Calu3 (cell line): ENCODE data around the gene PLEK2. TPM values are rescaled to one million over a fixed set of nuclear protein-coding genes. Genes with fewer than 3 reads are reported as not detected.
A peak's percentile ranks its signal among the peaks of the same experiment; 100 is the strongest.
"Not testable (repeated sequence)": the region's sequence is repeated elsewhere in the genome, so short reads cannot be mapped to it uniquely, and the experiment has no call there.

Experiments
- BruUV-seq: library from RNA; stranded (reverse); fragments of 400-500 nt; replicated peaks from 2 replicates; lab custom pipeline; 2021; lab: Mats Ljungman, UMichigan
- CTCF ChIA-PET: fragments of 300-600 bp; sonication (Branson Sonifier 250); formaldehyde crosslinking; loops from one replicate; lab custom pipeline; 2022; ENCODE audit warnings: antibody characterized with exemption; lab: Charles Lee
- DNase-seq: peaks from one replicate; pipeline ENCODE4 v3.0.0; 2022
- H3K27ac Mint-ChIP-seq: one replicate; pipeline ENCODE4 v1.8.0; 2022; ENCODE audit warnings: mixed read lengths; ENCODE audit not compliant: unreplicated experiment
- H3K27me3 Mint-ChIP-seq: one replicate; pipeline ENCODE4 v1.8.0; 2022; ENCODE audit warnings: mixed read lengths; ENCODE audit not compliant: unreplicated experiment
- H3K36me3 Mint-ChIP-seq: one replicate; pipeline ENCODE4 v1.8.0; 2022; ENCODE audit warnings: mild to moderate bottlenecking, moderate library complexity, mixed read lengths; ENCODE audit not compliant: insufficient read depth, unreplicated experiment
- H3K4me1 Mint-ChIP-seq: one replicate; pipeline ENCODE4 v1.8.0; 2022; ENCODE audit warnings: mild to moderate bottlenecking, low read depth, mixed read lengths; ENCODE audit not compliant: unreplicated experiment
- H3K4me3 Mint-ChIP-seq: one replicate; pipeline ENCODE4 v1.8.0; 2022; ENCODE audit warnings: mild to moderate bottlenecking, low read depth, moderate library complexity, mixed read lengths; ENCODE audit not compliant: unreplicated experiment
- H3K9me3 Mint-ChIP-seq: one replicate; pipeline ENCODE4 v1.8.0; 2022; ENCODE audit warnings: low read depth, mixed read lengths; ENCODE audit not compliant: unreplicated experiment
- CTCF ChIP-seq: fragments of 200-600 bp; IDR thresholded peaks from one replicate; pipeline ENCODE4 v1.8.0; 2022; ENCODE audit warnings: antibody characterized with exemption; ENCODE audit not compliant: unreplicated experiment
- intact Hi-C: fragments of 100-400 bp; cut with micrococcal nuclease; formaldehyde crosslinking; loops from one replicate; pipeline ENCODE4 v1.10.0; 2022; ENCODE audit not compliant: unreplicated experiment
- total RNA-seq: library from RNA; stranded (reverse); gene quantifications from 2 replicates; pipeline ENCODE4 v1.2.3, GENCODE V29; 2022

Gene PLEK2
- total RNA-seq, 1 experiment from 2014 or later = 39.5 TPM

GRCh38 chr14:67413806-67414769 lies 2.1 kb upstream of the PLEK2 start:
- peak overlapping the region; percentile 54 for H3K27ac Mint-ChIP-seq

GRCh38 chr14:67411370-67411769 lies 595 bp downstream of the PLEK2 start:
- CTCF ChIA-PET = interaction anchor here (0.7 to 1.0 kb wide), 2 partner anchors 9 to 16 kb away, joined by 3 read pairs; no protein-coding TSS in a partner anchor
- H3K4me1 Mint-ChIP-seq = peaks cover 31% of the 10 kb centered on the region
- H3K9me3 Mint-ChIP-seq = no peaks in the 10 kb centered on the region
- DNase-seq = no peak
- intact Hi-C loops = no loop called here
- H3K27me3 Mint-ChIP-seq = no peaks in the 10 kb centered on the region
- H3K36me3 Mint-ChIP-seq = peaks cover 29% of the 10 kb centered on the region
- H3K4me3 Mint-ChIP-seq = peak overlapping the region; percentile 89
- TSS peak; percentile 47 for BruUV-seq
- H3K27ac Mint-ChIP-seq = peak overlapping the region; percentile 83
- TF ChIP-seq CTCF = no peak

More at GRCh38 chr14:67413806-67414769, 2.1 kb upstream of the PLEK2 start:
- Mint-ChIP-seq H3K27me3 (no peaks in the 10 kb centered on the region), H3K4me1 (peaks cover 39% of the 10 kb centered on the region), H3K4me3 (no peak overlapping the region), H3K36me3 (peaks cover 26% of the 10 kb centered on the region), H3K9me3 (no peaks in the 10 kb centered on the region)
- intact Hi-C loops = no loop called here
- CTCF ChIA-PET = interaction anchor here (1.3 kb wide), 1 partner anchor 13 kb away, joined by 4 read pairs; no protein-coding TSS in a partner anchor
- no peak for TF ChIP-seq CTCF
- BruUV-seq = no TSS peak
- peak; percentile 65 for DNase-seq

- BruUV-seq = no TSS peak
- TF ChIP-seq CTCF = no peak
- Mint-ChIP-seq H3K27me3 (no peaks in the 10 kb centered on the region), H3K27ac (peak overlapping the region; percentile 36), H3K4me1 (peaks cover 31% of the 10 kb centered on the region), H3K9me3 (no peaks in the 10 kb centered on the region), H3K36me3 (peaks cover 31% of the 10 kb centered on the region), H3K4me3 (peak overlapping the region; percentile 89)
- intact Hi-C loops = no loop called here
- CTCF ChIA-PET = interaction anchor here (0.6 to 1.0 kb wide), 2 partner anchors 51 to 130 kb away, joined by 3 to 4 read pairs; partner anchors contain the start of gene ATP6V1D
- peak; percentile 19 for DNase-seq
These were observed 1.7 kb downstream of the PLEK2 start for GRCh38 chr14:67410313-67410712.

- intact Hi-C loops = no loop called here
- no peaks in the 10 kb centered on the region for H3K27me3 Mint-ChIP-seq
- peaks cover 31% of the 10 kb centered on the region for H3K36me3 Mint-ChIP-seq
- H3K27ac Mint-ChIP-seq = no peak overlapping the region
- TF ChIP-seq CTCF = no peak
- DNase-seq = no peak
- no TSS peak for BruUV-seq
- H3K4me1 Mint-ChIP-seq = peaks cover 31% of the 10 kb centered on the region
- CTCF ChIA-PET = interaction anchor here (1.0 kb wide), 1 partner anchor 50 kb away, joined by 3 read pairs; the partner anchor contains the start of gene ATP6V1D
- no peak overlapping the region for H3K4me3 Mint-ChIP-seq
- H3K9me3 Mint-ChIP-seq = no peaks in the 10 kb centered on the region
These were observed 2.5 kb downstream of the PLEK2 start for GRCh38 chr14:67409461-67409860.

- H3K27me3 Mint-ChIP-seq, CTCF ChIA-PET, H3K9me3 Mint-ChIP-seq, DNase-seq, intact Hi-C loops, BruUV-seq, H3K27ac Mint-ChIP-seq, H3K4me3 Mint-ChIP-seq: not testable (repeated sequence)
- peaks cover 27% of the 10 kb centered on the region for H3K36me3 Mint-ChIP-seq
- peaks cover 23% of the 10 kb centered on the region for H3K4me1 Mint-ChIP-seq
These were observed 3.7 kb downstream of the PLEK2 start for GRCh38 chr14:67408122-67408801.
